HepG2 (cell line): Measurements from ENCODE around the gene MLX. TPM values are rescaled to one million over a fixed set of nuclear protein-coding genes. Genes with fewer than 3 reads are reported as not detected.

Experiments used
- CEBPZ ChIP-seq: IDR thresholded peaks from 2 replicates; pipeline ENCODE4 v1.6.1; 2012; ENCODE audit warnings: low read length, improper control_type of control experiment
- GPBP1L1 ChIP-seq: sonication (generic); formaldehyde crosslinking; IDR thresholded peaks from 2 replicates; pipeline ENCODE4 v1.5.0; 2020; ENCODE audit warnings: mild to moderate bottlenecking, missing genetic modification reagents
- HNRNPH1 ChIP-seq: fragments of 200-400 bp; formaldehyde crosslinking; optimal IDR thresholded peaks from 2 replicates; pipeline ENCODE3; 2017; ENCODE audit warnings: mild to moderate bottlenecking, low read depth, low read length
- IRF2 ChIP-seq: IDR thresholded peaks from 2 replicates; pipeline ENCODE4 v1.6.1; 2018; ENCODE audit warnings: missing genetic modification reagents, missing compliant biosample characterization
- ISX ChIP-seq: sonication (generic); formaldehyde crosslinking; conservative IDR thresholded peaks from 2 replicates; pipeline ENCODE4 v1.5.0; 2020; ENCODE audit warnings: missing genetic modification reagents
- NR2F1 ChIP-seq, 2 experiments: fragments of 450-650 bp in 1 of 2; formaldehyde crosslinking in 1 of 2; IDR thresholded peaks; 2 replicates each; pipeline versions ENCODE4 v1.5.0 to v1.6.1; 2016 to 2020; ENCODE audit warnings: mild to moderate bottlenecking in 1 of 2, missing compliant biosample characterization in 1 of 2, missing genetic modification reagents in 1 of 2, moderate library complexity in 1 of 2
- PATZ1 ChIP-seq: sonication (generic); formaldehyde crosslinking; IDR thresholded peaks from 2 replicates; pipeline ENCODE4 v1.4.0; 2020; ENCODE audit warnings: missing genetic modification reagents
- TCF7 ChIP-seq: sonication (generic); IDR thresholded peaks from 2 replicates; pipeline ENCODE4 v1.6.1; 2016; ENCODE audit warnings: antibody characterized with exemption, low read depth
- ZNF12 ChIP-seq: sonication (generic); formaldehyde crosslinking; IDR thresholded peaks from 2 replicates; pipeline ENCODE4 v1.5.0; 2020; ENCODE audit warnings: missing genetic modification reagents
- ZNF232 ChIP-seq: sonication (generic); formaldehyde crosslinking; IDR thresholded peaks from 2 replicates; pipeline ENCODE4 v1.4.0; 2020; ENCODE audit warnings: missing genetic modification reagents, borderline replicate concordance
- ZNF3 ChIP-seq: IDR thresholded peaks from 2 replicates; pipeline ENCODE4 v1.7.0; 2017; ENCODE audit warnings: inconsistent platforms
- ZNF318 ChIP-seq: sonication (generic); formaldehyde crosslinking; IDR thresholded peaks from 2 replicates; pipeline ENCODE4 v1.4.0; 2020; ENCODE audit warnings: mild to moderate bottlenecking, missing genetic modification reagents
- ZNF451 ChIP-seq: sonication (generic); formaldehyde crosslinking; IDR thresholded peaks from 2 replicates; pipeline ENCODE4 v1.5.0; 2020; ENCODE audit warnings: mild to moderate bottlenecking, missing genetic modification reagents
- ZNF720 ChIP-seq: sonication (generic); formaldehyde crosslinking; IDR thresholded peaks from 2 replicates; pipeline ENCODE4 v1.4.0; 2020; ENCODE audit warnings: missing genetic modification reagents
- polyA plus RNA-seq, 8 experiments: library from polyadenylated mRNA; depleted of rRNA in 3 of 8; stranded (reverse) in 7 of 8; unstranded in 1 of 8; fragments of >200 nt; fragmentation: Illumina TruSeq in 4 of 8; extraction: Trizol in 4 of 8; gene quantifications; 2 replicates each; pipeline versions ENCODE4 v1.2.1 to v1.2.3, GENCODE V29; 2011 to 2016; ENCODE audit warnings: low read depth in 4 of 8, missing spikeins in 1 of 8, mixed read lengths in 1 of 8; ENCODE audit not compliant: insufficient read depth in 1 of 8
- total RNA-seq, 5 experiments: library from RNA; depleted of rRNA; stranded (reverse); fragments of >200 nt; fragmentation: Illumina TruSeq; extraction: Trizol; gene quantifications; 2 replicates each; pipeline ENCODE4 v1.2.3, GENCODE V29; 2016; ENCODE audit warnings: low read depth in 1 of 5

Gene MLX
- total and polyA plus RNA-seq, 2 of the 13 experiments (the other 11 are each of a cell fraction or from before 2014, with no cell fraction given) = 38.9 to 74.4 TPM

- TF ChIP-seq ZNF232 = no peak
- 0 out of 2 replicates have a peak, but pooled peaks have one; percentile 23 for TF ChIP-seq ZNF720 (CRISPR knock-in tag)
- TF ChIP-seq NR2F1 (CRISPR knock-in tag; IDR thresholded peaks at IDR 0.05) = peak in 1 of 2 experiments; percentile 24; a peak in 1 of 4 replicates
- no peak for TF ChIP-seq HNRNPH1
- no peak for TF ChIP-seq ZNF12 (CRISPR knock-in tag)
- peak; percentile 95 for TF ChIP-seq PATZ1 (CRISPR knock-in tag)
- TF ChIP-seq GPBP1L1 (CRISPR knock-in tag) = no peak
- no peak for TF ChIP-seq ZNF318 (CRISPR knock-in tag)
- no peak for TF ChIP-seq ISX (CRISPR knock-in tag)
- no peak for TF ChIP-seq TCF7
- peak; percentile 76; the same call in 1 of the 2 replicates for TF ChIP-seq IRF2 (CRISPR knock-in tag)
- no peak for TF ChIP-seq ZNF451 (CRISPR knock-in tag)
- TF ChIP-seq ZNF3 = no peak
- TF ChIP-seq CEBPZ = no peak
These were observed 30.3 kb upstream of the MLX start (continued) for GRCh38 chr17:42536372-42537155.
